Endothelial cell of umbilical vein (primary cell): ENCODE measurements around the gene SSR1.

ENCODE experiments used
- POLR2A ChIP-seq: IDR thresholded peaks from 2 replicates; pipeline ENCODE4 v1.6.1; 2012; ENCODE audit warnings: low read depth, mild to moderate bottlenecking, control low read depth, low read length
- POLR2AphosphoS5 ChIP-seq: IDR thresholded peaks from 2 replicates; pipeline ENCODE4 v1.6.1; 2012; ENCODE audit warnings: low read depth, mild to moderate bottlenecking, control low read depth, low read length, moderate library complexity; ENCODE audit not compliant: insufficient read depth
- TF ChIP-seq, protein P1 (sequence below), 2 donors: IDR thresholded peaks; 1 replicate in 1 of 2; 2 replicates in 1 of 2; pipeline ENCODE4 v1.5.1; 2011; ENCODE audit warnings: low read length in 2 of 2, mild to moderate bottlenecking in 2 of 2, moderate library complexity in 2 of 2, control low read depth in 1 of 2, inconsistent platforms in 1 of 2, low read depth in 1 of 2; ENCODE audit not compliant: insufficient read depth in 1 of 2; ENCODE audit errors: extremely low read depth in 1 of 2

DNA sequence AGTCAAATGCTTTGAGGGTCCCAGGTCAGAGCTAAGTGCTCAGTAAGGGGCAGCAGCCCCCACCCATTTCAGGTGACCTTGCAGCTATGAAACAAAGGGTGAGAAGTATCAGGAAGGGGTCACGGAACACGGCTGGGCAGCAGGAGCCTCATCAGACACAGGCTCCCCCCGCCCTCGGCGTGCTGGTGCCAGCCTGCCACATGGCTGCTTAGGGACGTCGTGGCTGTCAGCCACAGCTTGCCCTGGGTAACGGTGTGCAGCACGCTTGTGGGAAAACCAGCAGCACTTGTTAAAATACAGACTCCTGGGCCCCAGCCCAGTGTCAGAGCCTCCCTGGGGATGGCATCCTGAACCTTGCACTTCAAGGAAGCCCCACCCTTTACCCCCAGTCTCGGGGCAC lies 39.3 kb downstream of the SSR1 start:
- TF ChIP-seq POLR2AphosphoS5, result no peak
- TF ChIP-seq, protein P1, sequence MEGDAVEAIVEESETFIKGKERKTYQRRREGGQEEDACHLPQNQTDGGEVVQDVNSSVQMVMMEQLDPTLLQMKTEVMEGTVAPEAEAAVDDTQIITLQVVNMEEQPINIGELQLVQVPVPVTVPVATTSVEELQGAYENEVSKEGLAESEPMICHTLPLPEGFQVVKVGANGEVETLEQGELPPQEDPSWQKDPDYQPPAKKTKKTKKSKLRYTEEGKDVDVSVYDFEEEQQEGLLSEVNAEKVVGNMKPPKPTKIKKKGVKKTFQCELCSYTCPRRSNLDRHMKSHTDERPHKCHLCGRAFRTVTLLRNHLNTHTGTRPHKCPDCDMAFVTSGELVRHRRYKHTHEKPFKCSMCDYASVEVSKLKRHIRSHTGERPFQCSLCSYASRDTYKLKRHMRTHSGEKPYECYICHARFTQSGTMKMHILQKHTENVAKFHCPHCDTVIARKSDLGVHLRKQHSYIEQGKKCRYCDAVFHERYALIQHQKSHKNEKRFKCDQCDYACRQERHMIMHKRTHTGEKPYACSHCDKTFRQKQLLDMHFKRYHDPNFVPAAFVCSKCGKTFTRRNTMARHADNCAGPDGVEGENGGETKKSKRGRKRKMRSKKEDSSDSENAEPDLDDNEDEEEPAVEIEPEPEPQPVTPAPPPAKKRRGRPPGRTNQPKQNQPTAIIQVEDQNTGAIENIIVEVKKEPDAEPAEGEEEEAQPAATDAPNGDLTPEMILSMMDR (IDR thresholded peaks at IDR 0.05; ENCODE audit: extremely low read depth in 1 of 2, insufficient read depth in 1 of 2, low read depth in 1 of 2, low read length in 2 of 2), result no peak
- no peak for TF ChIP-seq POLR2A
